Calu3 (cell line): Measurements from ENCODE around the gene AURKAIP1. TPM values are rescaled to one million over a fixed set of nuclear protein-coding genes. Genes with fewer than 3 reads are reported as not detected.

ENCODE experiments used
- BruUV-seq: library from RNA; stranded (reverse); fragments of 400-500 nt; replicated peaks from 2 replicates; lab custom pipeline; 2021; lab: Mats Ljungman, UMichigan
- CTCF ChIA-PET: fragments of 300-600 bp; sonication (Branson Sonifier 250); formaldehyde crosslinking; loops from one replicate; lab custom pipeline; 2022; ENCODE audit warnings: antibody characterized with exemption; lab: Charles Lee
- DNase-seq: peaks from one replicate; pipeline ENCODE4 v3.0.0; 2022
- H3K27ac Mint-ChIP-seq: one replicate; pipeline ENCODE4 v1.8.0; 2022; ENCODE audit warnings: mixed read lengths; ENCODE audit not compliant: unreplicated experiment
- H3K27me3 Mint-ChIP-seq: one replicate; pipeline ENCODE4 v1.8.0; 2022; ENCODE audit warnings: mixed read lengths; ENCODE audit not compliant: unreplicated experiment
- H3K36me3 Mint-ChIP-seq: one replicate; pipeline ENCODE4 v1.8.0; 2022; ENCODE audit warnings: mild to moderate bottlenecking, moderate library complexity, mixed read lengths; ENCODE audit not compliant: insufficient read depth, unreplicated experiment
- H3K4me1 Mint-ChIP-seq: one replicate; pipeline ENCODE4 v1.8.0; 2022; ENCODE audit warnings: mild to moderate bottlenecking, low read depth, mixed read lengths; ENCODE audit not compliant: unreplicated experiment
- H3K4me3 Mint-ChIP-seq: one replicate; pipeline ENCODE4 v1.8.0; 2022; ENCODE audit warnings: mild to moderate bottlenecking, low read depth, moderate library complexity, mixed read lengths; ENCODE audit not compliant: unreplicated experiment
- H3K9me3 Mint-ChIP-seq: one replicate; pipeline ENCODE4 v1.8.0; 2022; ENCODE audit warnings: low read depth, mixed read lengths; ENCODE audit not compliant: unreplicated experiment
- intact Hi-C: fragments of 100-400 bp; cut with micrococcal nuclease; formaldehyde crosslinking; loops from one replicate; pipeline ENCODE4 v1.10.0; 2022; ENCODE audit not compliant: unreplicated experiment
- total RNA-seq: library from RNA; stranded (reverse); gene quantifications from 2 replicates; pipeline ENCODE4 v1.2.3, GENCODE V29; 2022
- TF ChIP-seq, protein P1 (sequence below): fragments of 200-600 bp; IDR thresholded peaks from one replicate; pipeline ENCODE4 v1.8.0; 2022; ENCODE audit warnings: antibody characterized with exemption; ENCODE audit not compliant: unreplicated experiment

The AURKAIP1 gene
- total RNA-seq, 1 experiment from 2014 or later: 98.9 TPM

DNA sequence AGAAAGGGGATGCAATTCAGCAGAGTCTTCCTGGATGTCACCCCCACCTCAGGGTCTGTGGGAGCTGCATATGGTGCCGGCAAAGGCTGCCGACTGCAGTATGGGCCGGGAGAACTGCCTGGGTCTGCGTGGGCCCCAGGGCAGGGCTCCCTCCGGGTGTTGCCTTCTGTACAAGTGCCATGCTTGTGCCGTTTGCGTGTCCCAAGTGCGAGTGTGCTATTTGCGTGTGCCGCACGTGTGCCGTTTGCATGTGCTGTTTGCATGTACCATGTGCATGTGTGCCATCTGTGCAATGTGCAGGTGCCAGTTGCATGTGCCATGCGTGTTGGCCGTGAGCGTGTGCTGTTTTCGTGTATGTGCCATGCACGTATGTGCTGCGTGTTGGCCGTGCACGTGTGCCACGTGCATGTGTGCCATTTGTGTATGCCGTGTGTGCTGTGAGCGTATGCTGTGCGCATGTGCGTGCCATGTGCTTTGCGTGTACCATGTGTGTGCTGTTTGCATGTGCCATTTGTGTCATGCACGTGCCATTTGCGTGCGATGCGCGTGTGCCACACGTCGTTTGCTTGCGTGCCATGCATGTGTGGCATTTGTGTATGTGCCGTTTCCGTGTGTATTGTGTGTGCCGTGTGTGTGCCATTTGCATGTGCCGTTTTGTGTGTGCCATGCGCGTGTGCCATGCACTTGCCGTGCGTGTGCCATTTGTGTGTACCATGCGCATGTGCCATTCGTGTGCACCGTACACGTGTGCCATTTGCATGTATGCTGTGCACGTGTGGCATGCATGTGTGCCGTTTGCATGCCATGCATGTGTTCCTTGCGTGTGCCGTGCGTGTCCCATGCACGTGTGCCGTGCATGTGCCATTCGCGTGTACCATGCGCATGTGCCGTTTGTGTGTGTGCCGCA, 45.5 kb downstream of the AURKAIP1 start:
- no TSS peak for BruUV-seq
- no peak for DNase-seq
- Mint-ChIP-seq H3K27ac (peak overlapping the region; percentile 67), H3K27me3 (no peaks in the 10 kb centered on the region), H3K4me1 (no peaks in the 10 kb centered on the region), H3K9me3 (no peaks in the 10 kb centered on the region), H3K4me3 (no peak overlapping the region), H3K36me3 (peaks cover 84% of the 10 kb centered on the region)
- TF ChIP-seq, protein P1, sequence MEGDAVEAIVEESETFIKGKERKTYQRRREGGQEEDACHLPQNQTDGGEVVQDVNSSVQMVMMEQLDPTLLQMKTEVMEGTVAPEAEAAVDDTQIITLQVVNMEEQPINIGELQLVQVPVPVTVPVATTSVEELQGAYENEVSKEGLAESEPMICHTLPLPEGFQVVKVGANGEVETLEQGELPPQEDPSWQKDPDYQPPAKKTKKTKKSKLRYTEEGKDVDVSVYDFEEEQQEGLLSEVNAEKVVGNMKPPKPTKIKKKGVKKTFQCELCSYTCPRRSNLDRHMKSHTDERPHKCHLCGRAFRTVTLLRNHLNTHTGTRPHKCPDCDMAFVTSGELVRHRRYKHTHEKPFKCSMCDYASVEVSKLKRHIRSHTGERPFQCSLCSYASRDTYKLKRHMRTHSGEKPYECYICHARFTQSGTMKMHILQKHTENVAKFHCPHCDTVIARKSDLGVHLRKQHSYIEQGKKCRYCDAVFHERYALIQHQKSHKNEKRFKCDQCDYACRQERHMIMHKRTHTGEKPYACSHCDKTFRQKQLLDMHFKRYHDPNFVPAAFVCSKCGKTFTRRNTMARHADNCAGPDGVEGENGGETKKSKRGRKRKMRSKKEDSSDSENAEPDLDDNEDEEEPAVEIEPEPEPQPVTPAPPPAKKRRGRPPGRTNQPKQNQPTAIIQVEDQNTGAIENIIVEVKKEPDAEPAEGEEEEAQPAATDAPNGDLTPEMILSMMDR: no peak
- CTCF ChIA-PET: no interaction called here
- intact Hi-C loops: no loop called here

DNA sequence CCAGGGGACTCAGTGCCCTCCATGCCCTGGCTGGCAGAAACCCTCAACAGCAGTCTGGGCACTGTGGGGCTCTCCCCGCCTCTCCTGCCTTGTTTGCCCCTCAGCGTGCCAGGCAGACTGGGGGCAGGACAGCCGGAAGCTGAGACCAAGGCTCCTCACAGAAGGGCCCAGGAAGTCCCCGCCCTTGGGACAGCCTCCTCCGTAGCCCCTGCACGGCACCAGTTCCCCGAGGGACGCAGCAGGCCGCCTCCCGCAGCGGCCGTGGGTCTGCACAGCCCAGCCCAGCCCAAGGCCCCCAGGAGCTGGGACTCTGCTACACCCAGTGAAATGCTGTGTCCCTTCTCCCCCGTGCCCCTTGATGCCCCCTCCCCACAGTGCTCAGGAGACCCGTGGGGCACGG, 46.8 kb downstream of the AURKAIP1 start:
- Mint-ChIP-seq H3K27ac (no peak overlapping the region), H3K9me3 (no peaks in the 10 kb centered on the region), H3K4me1 (peaks cover 7% of the 10 kb centered on the region), H3K36me3 (peaks cover 84% of the 10 kb centered on the region), H3K4me3 (no peak overlapping the region), H3K27me3 (no peaks in the 10 kb centered on the region)
- CTCF ChIA-PET: no interaction called here
- intact Hi-C loops: no loop called here
- TF ChIP-seq, protein P1: no peak
- no peak for DNase-seq
- BruUV-seq: no TSS peak

DNA sequence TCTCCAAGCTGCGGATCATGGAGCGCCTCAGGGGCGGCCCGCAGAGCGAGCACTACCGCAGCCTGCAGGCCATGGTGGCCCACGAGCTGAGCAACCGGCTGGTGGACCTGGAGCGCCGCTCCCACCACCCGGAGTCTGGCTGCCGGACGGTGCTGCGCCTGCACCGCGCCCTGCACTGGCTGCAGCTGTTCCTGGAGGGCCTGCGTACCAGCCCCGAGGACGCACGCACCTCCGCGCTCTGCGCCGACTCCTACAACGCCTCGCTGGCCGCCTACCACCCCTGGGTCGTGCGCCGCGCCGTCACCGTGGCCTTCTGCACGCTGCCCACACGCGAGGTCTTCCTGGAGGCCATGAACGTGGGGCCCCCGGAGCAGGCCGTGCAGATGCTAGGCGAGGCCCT, 47.7 kb downstream of the AURKAIP1 start:
- intact Hi-C loops: no loop called here
- DNase-seq: no peak
- no TSS peak for BruUV-seq
- no peak overlapping the region for H3K4me3 Mint-ChIP-seq
- H3K27me3 Mint-ChIP-seq: no peaks in the 10 kb centered on the region
- peaks cover 17% of the 10 kb centered on the region for H3K4me1 Mint-ChIP-seq
- no peak overlapping the region for H3K27ac Mint-ChIP-seq
- H3K36me3 Mint-ChIP-seq: peaks cover 82% of the 10 kb centered on the region
- CTCF ChIA-PET: interaction anchor here (0.6 kb wide), 1 partner anchor 48 kb away, joined by 3 read pairs; no protein-coding TSS in a partner anchor
- H3K9me3 Mint-ChIP-seq: no peaks in the 10 kb centered on the region
- TF ChIP-seq, protein P1: no peak

DNA sequence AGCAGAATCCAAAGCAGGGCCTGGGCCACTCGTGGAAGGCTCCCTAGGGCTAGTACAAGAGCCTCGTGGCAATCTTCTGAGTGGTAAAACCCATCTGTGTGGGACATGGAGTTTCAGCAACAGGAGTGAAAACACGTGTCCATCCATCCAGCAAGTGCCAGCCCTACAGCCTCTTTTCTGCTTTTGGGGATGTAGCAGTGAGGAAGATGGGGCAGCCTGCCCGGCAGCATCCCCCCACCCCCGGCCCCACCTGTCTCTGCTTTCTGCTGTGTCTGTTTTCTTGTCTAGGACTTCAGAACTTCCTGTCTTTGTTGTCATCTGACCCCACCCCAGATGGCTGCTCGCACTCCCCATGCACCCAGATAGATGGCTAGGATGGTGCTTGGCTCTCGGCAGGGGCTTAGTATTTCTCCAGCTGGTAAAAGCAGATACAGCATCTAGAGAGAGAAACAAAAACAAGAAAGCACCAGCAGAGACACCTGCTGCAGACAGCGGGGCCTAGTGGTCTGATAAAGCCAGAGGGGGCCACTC, 48.9 kb downstream of the AURKAIP1 start:
- peaks cover 84% of the 10 kb centered on the region for H3K36me3 Mint-ChIP-seq
- no peak for DNase-seq
- H3K4me3 Mint-ChIP-seq: peak overlapping the region; percentile 84
- no peaks in the 10 kb centered on the region for H3K27me3 Mint-ChIP-seq
- intact Hi-C loops: no loop called here
- peaks cover 19% of the 10 kb centered on the region for H3K4me1 Mint-ChIP-seq
- CTCF ChIA-PET: no interaction called here
- no TSS peak for BruUV-seq
- no peaks in the 10 kb centered on the region for H3K9me3 Mint-ChIP-seq
- TF ChIP-seq, protein P1: no peak
- H3K27ac Mint-ChIP-seq: peak overlapping the region; percentile 42
